RCC 7860 (cell line): ENCODE measurements around the gene PHC2.
A peak's percentile ranks its signal among the peaks of the same experiment; 100 is the strongest.

Experiments
- DNase-seq: peaks from one replicate; pipeline ENCODE4 v3.0.0-alpha.2; 2015; ENCODE audit warnings: low spot score
- FAIRE-seq: peaks from 2 replicates; lab custom pipeline; 2012; peaks lifted over from hg19 to GRCh38; lab: Jason Lieb, UNC

The PHC2 gene

GRCh38 chr1:33430692-33431593 lies at the start of gene PHC2:
Gene PHC2 (minus strand): TSS chr1:33431095. CDS start chr1:33375539, 55,556 bp downstream.
- FAIRE-seq = no peak
- peak; percentile 86 for DNase-seq

GRCh38 chr1:33477451-33477850 lies 46.6 kb upstream of the PHC2 start:
- DNase-seq (no peak), FAIRE-seq (no peak)

- FAIRE-seq (no peak), DNase-seq (peak; percentile 31)
Measured at GRCh38 chr1:33473900-33474299, 43.0 kb upstream of the PHC2 start.

GRCh38 chr1:33472269-33472980 lies 41.5 kb upstream of the PHC2 start, which contains the start of gene ZSCAN20:
Gene ZSCAN20 (plus strand): TSS chr1:33472645. CDS start chr1:33479289, 6,644 bp downstream.
- peak; percentile 88 for FAIRE-seq
- peak; percentile 96 for DNase-seq

- DNase-seq (no peak), FAIRE-seq (no peak)
Measured at GRCh38 chr1:33471416-33471815, 40.5 kb upstream of the PHC2 start.

- DNase-seq (peak; percentile 60), FAIRE-seq (no peak)
Measured at GRCh38 chr1:33470495-33471012, 39.7 kb upstream of the PHC2 start.

GRCh38 chr1:33469691-33470090 lies 38.8 kb upstream of the PHC2 start:
- FAIRE-seq (no peak), DNase-seq (no peak)

GRCh38 chr1:33468967-33469366 lies 38.1 kb upstream of the PHC2 start:
- DNase-seq (no peak), FAIRE-seq (no peak)

GRCh38 chr1:33468531-33468930 lies 37.6 kb upstream of the PHC2 start:
- FAIRE-seq (no peak), DNase-seq (no peak)

GRCh38 chr1:33468011-33468410 lies 37.1 kb upstream of the PHC2 start:
- no peak for FAIRE-seq
- no peak for DNase-seq

- FAIRE-seq (no peak), DNase-seq (no peak)
Measured at GRCh38 chr1:33466159-33466558, 35.3 kb upstream of the PHC2 start.

- DNase-seq (no peak), FAIRE-seq (no peak)
Measured at GRCh38 chr1:33465316-33465715, 34.4 kb upstream of the PHC2 start.

- FAIRE-seq = no peak
- no peak for DNase-seq
Measured at GRCh38 chr1:33464552-33464951, 33.7 kb upstream of the PHC2 start.

GRCh38 chr1:33462405-33463164 lies 31.7 kb upstream of the PHC2 start:
- FAIRE-seq (no peak), DNase-seq (no peak)

- DNase-seq (no peak), FAIRE-seq (no peak)
Measured at GRCh38 chr1:33460947-33461629, 30.2 kb upstream of the PHC2 start.

GRCh38 chr1:33460144-33460543 lies 29.2 kb upstream of the PHC2 start:
- FAIRE-seq (no peak), DNase-seq (no peak)

- DNase-seq = no peak
- no peak for FAIRE-seq
Measured at GRCh38 chr1:33459691-33460090, 28.8 kb upstream of the PHC2 start.

GRCh38 chr1:33456502-33456886 lies 25.6 kb upstream of the PHC2 start:
- DNase-seq (no peak), FAIRE-seq (no peak)

GRCh38 chr1:33455539-33456501 lies 24.9 kb upstream of the PHC2 start:
- DNase-seq = peak; percentile 67
- no peak for FAIRE-seq
